AG09309 (cell line): ENCODE measurements around the gene NRP2.

ENCODE experiments used
- DNase-seq: peaks from one replicate; pipeline ENCODE4 v3.0.0-alpha.2; 2010; ENCODE audit warnings: low read depth
- H3K4me3 ChIP-seq: 2 replicates; pipeline ENCODE4 v1.5.1; 2011; ENCODE audit warnings: mild to moderate bottlenecking, low read depth, low read length, moderate library complexity; ENCODE audit not compliant: control insufficient read depth
- TF ChIP-seq, protein P1 (sequence below): IDR thresholded peaks from 2 replicates; pipeline ENCODE4 v1.5.1; 2011; ENCODE audit warnings: mild to moderate bottlenecking, low read depth, low read length, inconsistent platforms; ENCODE audit not compliant: insufficient read depth, control insufficient read depth; ENCODE audit errors: missing control alignments

Gene NRP2

DNA sequence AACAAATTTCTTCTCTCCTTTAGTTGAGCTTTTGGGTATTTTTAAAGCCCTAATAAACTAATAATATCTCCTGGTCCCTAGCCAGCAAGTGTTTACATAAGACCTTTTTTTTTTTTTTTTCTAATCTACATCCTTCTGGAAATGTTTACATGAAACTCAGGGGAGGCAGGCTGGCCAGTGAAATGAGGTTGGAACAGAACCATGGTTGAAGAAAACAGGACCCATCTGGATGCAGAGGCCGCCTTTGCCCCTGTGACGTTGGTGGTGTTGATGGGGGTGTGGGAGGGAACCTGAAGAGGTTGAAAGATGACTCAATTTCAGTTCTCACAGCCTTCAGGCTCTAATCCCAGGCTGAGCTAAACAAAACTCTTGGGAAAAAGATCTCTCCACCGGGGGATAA is 118.5 kb downstream of the NRP2 start:
- H3K4me3 ChIP-seq = no peak overlapping the region
- TF ChIP-seq, protein P1, sequence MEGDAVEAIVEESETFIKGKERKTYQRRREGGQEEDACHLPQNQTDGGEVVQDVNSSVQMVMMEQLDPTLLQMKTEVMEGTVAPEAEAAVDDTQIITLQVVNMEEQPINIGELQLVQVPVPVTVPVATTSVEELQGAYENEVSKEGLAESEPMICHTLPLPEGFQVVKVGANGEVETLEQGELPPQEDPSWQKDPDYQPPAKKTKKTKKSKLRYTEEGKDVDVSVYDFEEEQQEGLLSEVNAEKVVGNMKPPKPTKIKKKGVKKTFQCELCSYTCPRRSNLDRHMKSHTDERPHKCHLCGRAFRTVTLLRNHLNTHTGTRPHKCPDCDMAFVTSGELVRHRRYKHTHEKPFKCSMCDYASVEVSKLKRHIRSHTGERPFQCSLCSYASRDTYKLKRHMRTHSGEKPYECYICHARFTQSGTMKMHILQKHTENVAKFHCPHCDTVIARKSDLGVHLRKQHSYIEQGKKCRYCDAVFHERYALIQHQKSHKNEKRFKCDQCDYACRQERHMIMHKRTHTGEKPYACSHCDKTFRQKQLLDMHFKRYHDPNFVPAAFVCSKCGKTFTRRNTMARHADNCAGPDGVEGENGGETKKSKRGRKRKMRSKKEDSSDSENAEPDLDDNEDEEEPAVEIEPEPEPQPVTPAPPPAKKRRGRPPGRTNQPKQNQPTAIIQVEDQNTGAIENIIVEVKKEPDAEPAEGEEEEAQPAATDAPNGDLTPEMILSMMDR = no peak
- DNase-seq = no peak

DNA sequence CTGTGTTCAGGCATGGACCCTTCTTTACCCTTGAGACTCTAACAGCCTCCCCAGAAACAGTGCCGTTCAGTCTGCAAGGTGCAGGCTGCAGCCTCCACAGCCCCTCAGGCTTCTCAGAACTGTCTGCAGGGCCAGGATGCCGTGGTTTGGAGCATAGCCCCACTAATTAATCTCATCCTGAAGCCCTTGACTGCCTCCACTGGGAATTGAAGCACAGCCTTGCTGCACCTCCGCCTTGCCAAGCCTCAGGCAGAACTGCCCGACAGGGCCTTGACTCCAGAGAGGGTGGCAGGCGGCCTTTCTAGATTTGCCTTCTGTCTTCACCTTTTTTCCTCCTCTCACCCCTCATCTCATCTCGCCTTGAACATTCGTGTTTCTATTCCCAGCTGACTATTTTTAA is 119.8 kb downstream of the NRP2 start:
- no peak for DNase-seq
- H3K4me3 ChIP-seq = no peak overlapping the region
- TF ChIP-seq, protein P1 = no peak

DNA sequence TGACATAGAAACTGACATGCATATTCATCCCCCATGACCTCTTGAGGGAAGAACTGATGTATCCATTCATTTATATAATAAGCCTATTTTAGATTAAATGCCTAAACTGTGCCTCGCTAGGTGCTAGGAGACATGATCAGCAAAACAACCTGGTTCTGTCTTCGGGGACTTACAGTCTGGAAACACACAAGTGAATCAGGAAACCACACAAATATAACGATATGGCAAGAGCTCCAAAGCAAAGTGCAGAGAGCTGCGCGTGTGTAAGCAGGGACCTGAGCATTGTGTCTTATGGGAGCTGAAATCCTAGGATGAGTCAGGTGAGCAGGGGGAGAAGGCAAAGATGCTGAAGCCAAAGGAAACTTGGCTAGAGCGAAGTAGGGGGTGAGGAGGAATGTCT is 120.6 kb downstream of the NRP2 start:
- TF ChIP-seq, protein P1 = no peak
- no peak overlapping the region for H3K4me3 ChIP-seq
- DNase-seq = no peak

DNA sequence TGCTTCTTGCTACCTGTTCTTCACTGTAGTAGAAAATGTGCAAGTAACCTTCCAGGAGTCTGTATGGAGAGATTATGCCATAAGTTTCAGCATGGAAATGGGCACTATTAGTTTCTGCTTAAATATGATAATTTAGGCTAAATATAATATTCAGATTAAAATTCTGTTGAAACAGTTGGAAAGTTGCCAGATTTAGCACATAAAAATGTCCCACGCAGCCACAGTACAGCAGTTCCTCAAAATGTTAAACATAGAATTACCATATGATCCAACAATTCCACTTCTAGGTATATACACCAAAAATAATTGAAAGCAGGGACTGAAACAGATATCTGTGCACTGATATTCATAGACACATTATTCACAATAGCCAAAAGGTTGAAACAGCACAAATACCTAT is 121.2 kb downstream of the NRP2 start:
- no peak overlapping the region for H3K4me3 ChIP-seq
- TF ChIP-seq, protein P1 = no peak
- DNase-seq = no peak

DNA sequence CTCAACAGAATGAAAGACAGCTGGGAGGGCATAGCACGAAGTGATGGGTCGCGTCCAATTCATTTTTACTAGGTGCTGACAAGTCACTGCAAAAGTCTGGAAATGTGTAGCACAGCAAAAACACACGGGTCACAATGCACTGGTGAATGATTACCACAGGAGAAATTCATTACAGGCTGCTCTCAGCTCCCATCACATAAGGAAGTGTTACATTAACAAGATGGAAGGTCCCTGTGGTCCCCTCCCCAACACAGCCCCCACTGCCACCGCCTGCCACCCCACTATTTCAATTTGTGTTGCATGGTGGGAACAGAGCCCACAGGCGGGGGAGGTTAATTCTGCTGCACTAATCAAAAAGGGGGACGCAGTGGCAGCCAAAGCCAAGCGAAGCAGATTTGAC is 122.8 kb downstream of the NRP2 start:
- TF ChIP-seq, protein P1 = no peak
- H3K4me3 ChIP-seq = no peak overlapping the region
- no peak for DNase-seq

DNA sequence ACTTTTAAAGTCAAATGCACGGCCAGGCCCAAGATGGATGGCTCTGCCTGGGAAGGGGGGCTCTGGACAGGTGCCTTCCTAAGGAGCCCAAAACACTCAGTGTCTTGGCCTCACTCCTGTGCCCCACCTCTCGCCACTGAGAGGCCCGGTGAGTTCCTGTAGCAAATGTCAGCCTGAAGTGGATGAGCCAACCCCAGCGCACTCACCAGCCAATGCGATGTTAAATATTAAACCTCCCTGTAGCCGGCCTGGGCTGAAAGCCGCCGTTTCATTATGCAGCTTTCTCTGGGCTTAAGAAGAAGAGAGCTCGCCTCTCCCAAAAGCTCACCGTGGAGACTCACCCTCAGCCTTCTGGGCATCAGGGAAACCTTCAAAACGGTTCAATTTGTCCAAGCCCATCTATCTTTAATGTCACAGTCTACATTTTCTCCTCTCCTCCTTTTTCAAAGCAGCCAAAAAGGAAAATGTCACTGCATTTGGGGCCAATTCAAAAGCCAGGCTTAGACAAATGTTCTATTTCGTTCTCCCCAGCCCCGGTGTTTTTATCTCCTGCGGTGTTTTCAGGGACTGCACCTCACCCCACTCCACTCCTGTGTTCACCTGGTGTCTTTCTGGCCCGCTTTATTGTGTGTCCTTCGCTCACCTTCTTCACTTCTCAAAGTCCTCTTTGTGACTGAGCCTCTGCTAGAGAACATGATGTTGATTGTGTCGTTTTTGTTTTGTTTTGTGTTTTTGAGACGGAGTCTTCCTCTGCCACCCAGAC is 124.0 kb downstream of the NRP2 start:
- no peak overlapping the region for H3K4me3 ChIP-seq
- TF ChIP-seq, protein P1 = no peak

More for the DNA sequence above, 124.0 kb downstream of the NRP2 start:
- DNase-seq = no peak
